ENCODE results near the gene GCNT1. TPM values are rescaled to one million over a fixed set of nuclear protein-coding genes. Genes with fewer than 3 reads are reported as not detected.
"Not testable (repeated sequence)": the region's sequence is repeated elsewhere in the genome, so short reads cannot be mapped to it uniquely, and the experiment has no call there.

The GCNT1 gene
- total RNA-seq, 2 experiments from 2014 or later = 0.36 to 0.53 TPM

DNA sequence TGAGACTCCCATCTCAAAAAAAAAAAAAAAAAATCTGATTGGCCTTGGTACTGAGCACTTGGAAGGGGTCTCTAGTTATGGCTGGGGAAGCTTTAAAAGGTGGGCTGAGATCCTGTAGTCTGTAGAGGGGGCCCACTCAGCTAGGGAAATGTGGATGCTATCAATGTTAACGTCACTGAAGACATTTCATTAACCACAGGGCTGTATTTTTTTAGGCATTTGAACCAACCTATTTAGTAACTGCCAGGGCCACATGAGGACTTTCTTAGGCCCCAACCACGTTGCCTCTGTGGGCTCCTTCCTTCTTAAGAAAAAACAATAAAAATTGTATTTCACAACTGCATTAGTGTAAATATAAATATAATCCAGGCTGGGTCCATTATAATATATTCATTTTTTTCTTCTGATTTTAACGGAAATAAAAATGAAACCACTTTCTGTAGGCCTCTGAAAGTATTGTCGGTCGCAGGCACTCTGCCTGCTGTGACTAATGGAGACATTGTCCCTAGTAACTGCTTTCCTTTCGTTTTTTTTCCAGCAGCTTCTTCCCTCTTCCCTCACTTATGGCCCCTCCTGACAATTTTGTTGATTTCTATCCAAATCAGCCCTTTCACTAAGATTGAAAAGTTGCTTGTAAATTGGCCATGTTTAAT is 71.6 kb downstream of the GCNT1 start:
- TF ChIP-seq CTCF (IDR thresholded peaks at IDR 0.05) = no peak
- Mint-ChIP-seq H3K27me3 (no peaks in the 10 kb centered on the region), H3K36me3 (ENCODE audit: low read depth) (no peaks in the 10 kb centered on the region), H3K4me1 (ENCODE audit: low read depth) (no peaks in the 10 kb centered on the region), H3K27ac (no peak overlapping the region), H3K9me3 (no peaks in the 10 kb centered on the region), H3K4me3 (no peak overlapping the region)
- ChIA-PET POLR2A (no interaction called here), CTCF (no interaction called here)
- no peak for DNase-seq
- H3K4me3 ChIP-seq (ENCODE audit: low read length) = no peak overlapping the region
- no peaks in the 10 kb centered on the region for H3K27me3 ChIP-seq (ENCODE audit: control insufficient read depth in 1 of 2, insufficient read depth in 2 of 2, low read length in 2 of 2)
- intact Hi-C loops (cut with DNase I, micrococcal nuclease) = no loop called here
- no peak overlapping the region for H3K27ac ChIP-seq (ENCODE audit: low read depth in 1 of 2, low read length in 2 of 2)
- no peaks in the 10 kb centered on the region for H3K36me3 ChIP-seq (ENCODE audit: insufficient read depth, low read length)
- no peak for ATAC-seq (ENCODE audit: poor library complexity)
- H3K4me1 ChIP-seq (ENCODE audit: insufficient read depth, low read length) = peaks cover 5% of the 10 kb centered on the region
- H3K9me3 ChIP-seq (ENCODE audit: control insufficient read depth in 1 of 2, insufficient read depth in 1 of 2, low read length in 2 of 2) = peaks cover 0 to 4% of the 10 kb centered on the region in 2 experiments

- Mint-ChIP-seq H3K27ac (no peak overlapping the region), H3K9me3 (no peaks in the 10 kb centered on the region), H3K4me1 (ENCODE audit: low read depth) (no peaks in the 10 kb centered on the region), H3K27me3 (no peaks in the 10 kb centered on the region), H3K36me3 (ENCODE audit: low read depth) (no peaks in the 10 kb centered on the region), H3K4me3 (no peak overlapping the region)
- intact Hi-C loops (cut with DNase I, micrococcal nuclease) = no loop called here
- H3K4me1 ChIP-seq (ENCODE audit: insufficient read depth, low read length) = peaks cover 5% of the 10 kb centered on the region
- TF ChIP-seq CTCF (IDR thresholded peaks at IDR 0.05) = no peak
- H3K9me3 ChIP-seq (ENCODE audit: control insufficient read depth in 1 of 2, insufficient read depth in 1 of 2, low read length in 2 of 2) = peaks cover 0 to 4% of the 10 kb centered on the region in 2 experiments
- H3K4me3 ChIP-seq (ENCODE audit: low read length) = no peak overlapping the region
- no peak for ATAC-seq (ENCODE audit: poor library complexity)
- no peak overlapping the region for H3K27ac ChIP-seq (ENCODE audit: low read depth in 1 of 2, low read length in 2 of 2)
- no peaks in the 10 kb centered on the region for H3K27me3 ChIP-seq (ENCODE audit: control insufficient read depth in 1 of 2, insufficient read depth in 2 of 2, low read length in 2 of 2)
- no peaks in the 10 kb centered on the region for H3K36me3 ChIP-seq (ENCODE audit: insufficient read depth, low read length)
- CTCF ChIA-PET = no interaction called here
- no peak for DNase-seq
- POLR2A ChIA-PET = no interaction called here
These were observed 72.3 kb downstream of the GCNT1 start for GRCh38 chr9:76531231-76531780.

DNA sequence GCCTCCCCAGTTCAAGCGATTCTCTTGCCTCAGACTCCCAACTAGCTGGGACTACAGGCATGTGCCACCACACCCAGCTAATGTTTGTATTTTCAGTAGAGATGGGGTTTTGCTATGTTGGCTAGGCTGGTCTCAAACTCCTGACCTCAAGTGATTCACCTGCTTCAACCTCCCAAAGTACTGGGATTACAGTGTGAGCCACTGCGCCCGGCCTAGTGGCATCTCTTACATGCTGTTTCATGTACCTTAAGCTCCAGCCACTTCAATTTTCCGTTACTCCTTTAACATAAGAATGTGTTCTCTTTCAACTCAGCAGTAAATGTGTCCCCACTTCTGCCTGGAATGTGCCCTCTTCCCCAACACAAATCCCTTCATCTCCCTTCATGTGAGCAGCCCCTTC is 73.9 kb downstream of the GCNT1 start:
- H3K9me3 ChIP-seq (ENCODE audit: control insufficient read depth in 1 of 2, insufficient read depth in 1 of 2, low read length in 2 of 2); H3K4me3 ChIP-seq (ENCODE audit: low read length); H3K27me3 ChIP-seq (ENCODE audit: control insufficient read depth in 1 of 2, insufficient read depth in 2 of 2, low read length in 2 of 2); H3K9me3 Mint-ChIP-seq; H3K4me1 Mint-ChIP-seq (ENCODE audit: low read depth); H3K4me3 Mint-ChIP-seq; H3K36me3 ChIP-seq (ENCODE audit: insufficient read depth, low read length); H3K27ac Mint-ChIP-seq; H3K27ac ChIP-seq (ENCODE audit: low read depth in 1 of 2, low read length in 2 of 2); H3K36me3 Mint-ChIP-seq (ENCODE audit: low read depth); DNase-seq; H3K4me1 ChIP-seq (ENCODE audit: insufficient read depth, low read length); intact Hi-C loops (cut with DNase I, micrococcal nuclease); H3K27me3 Mint-ChIP-seq; ATAC-seq (ENCODE audit: poor library complexity): not testable (repeated sequence)
- CTCF ChIA-PET = interaction anchor here (0.6 kb wide), 1 partner anchor 542 kb away, joined by 3 read pairs; no protein-coding TSS in a partner anchor
- POLR2A ChIA-PET = interaction anchor here (0.6 kb wide), 1 partner anchor 138 kb away, joined by 3 read pairs; no protein-coding TSS in a partner anchor

- no peaks in the 10 kb centered on the region for H3K36me3 Mint-ChIP-seq (ENCODE audit: low read depth)
- no peaks in the 10 kb centered on the region for H3K27me3 ChIP-seq (ENCODE audit: control insufficient read depth in 1 of 2, insufficient read depth in 2 of 2, low read length in 2 of 2)
- H3K4me3 ChIP-seq (ENCODE audit: low read length) = no peak overlapping the region
- no peaks in the 10 kb centered on the region for H3K36me3 ChIP-seq (ENCODE audit: insufficient read depth, low read length)
- ATAC-seq (ENCODE audit: poor library complexity) = no peak
- no peaks in the 10 kb centered on the region for H3K9me3 Mint-ChIP-seq
- H3K9me3 ChIP-seq (ENCODE audit: control insufficient read depth in 1 of 2, insufficient read depth in 1 of 2, low read length in 2 of 2) = no peaks in the 10 kb centered on the region
- CTCF ChIA-PET = no interaction called here
- H3K4me3 Mint-ChIP-seq = no peak overlapping the region
- no peak overlapping the region for H3K27ac Mint-ChIP-seq
- no peaks in the 10 kb centered on the region for H3K4me1 Mint-ChIP-seq (ENCODE audit: low read depth)
- peaks cover 5% of the 10 kb centered on the region for H3K4me1 ChIP-seq (ENCODE audit: insufficient read depth, low read length)
- no peaks in the 10 kb centered on the region for H3K27me3 Mint-ChIP-seq
- no peak for DNase-seq
- no peak overlapping the region for H3K27ac ChIP-seq (ENCODE audit: low read depth in 1 of 2, low read length in 2 of 2)
- intact Hi-C loops (cut with DNase I, micrococcal nuclease) = no loop called here
- POLR2A ChIA-PET = no interaction called here
- no peak for TF ChIP-seq CTCF (IDR thresholded peaks at IDR 0.05)
These were observed 75.0 kb downstream of the GCNT1 start for GRCh38 chr9:76534026-76534425.

Data from CD4-positive, alpha-beta T cell (primary cell).